CD4-positive, alpha-beta T cell treated with Interleukin-12 subunit alpha and Interleukin-12 subunit beta, for 1 hour (primary cell): ENCODE results near the gene PCP4L1.
"Not testable (repeated sequence)": the region's sequence is repeated elsewhere in the genome, so short reads cannot be mapped to it uniquely, and the experiment has no call there.

ENCODE experiments used
- DNase-seq: peaks from one replicate; pipeline ENCODE4 v3.0.0-alpha.2; 2020

PCP4L1 gene

GRCh38 chr1:161229896-161230295 is 28.6 kb upstream of the PCP4L1 start:
- no peak for DNase-seq

GRCh38 chr1:161230762-161231161 is 27.8 kb upstream of the PCP4L1 start:
- DNase-seq = no peak

GRCh38 chr1:161233102-161233501 is 25.4 kb upstream of the PCP4L1 start:
- DNase-seq = no peak

GRCh38 chr1:161235957-161236775 is 22.4 kb upstream of the PCP4L1 start:
- DNase-seq = no peak

- no peak for DNase-seq
Observed at GRCh38 chr1:161238039-161238473, 20.5 kb upstream of the PCP4L1 start, which contains the start of gene NR1I3. NR1I3 (minus strand) TSS chr1:161238203; CDS start chr1:161236565, 1,638 bp downstream.

- DNase-seq = no peak
Observed at GRCh38 chr1:161241682-161242081, 16.9 kb upstream of the PCP4L1 start.

GRCh38 chr1:161242313-161242712 is 16.2 kb upstream of the PCP4L1 start:
- no peak for DNase-seq

- DNase-seq = no peak
Observed at GRCh38 chr1:161244888-161245287, 13.7 kb upstream of the PCP4L1 start.

- DNase-seq = not testable (repeated sequence)
Observed at GRCh38 chr1:161250100-161250499, 8.4 kb upstream of the PCP4L1 start.

- DNase-seq = no peak
Observed at GRCh38 chr1:161250829-161251228, 7.7 kb upstream of the PCP4L1 start.

- no peak for DNase-seq
Observed at GRCh38 chr1:161251579-161251978, 7.0 kb upstream of the PCP4L1 start.

GRCh38 chr1:161255302-161255701 is 3.2 kb upstream of the PCP4L1 start:
- DNase-seq = not testable (repeated sequence)

GRCh38 chr1:161255955-161256520 is 2.5 kb upstream of the PCP4L1 start:
- not testable (repeated sequence) for DNase-seq

- DNase-seq = not testable (repeated sequence)
Observed at GRCh38 chr1:161257109-161257508, 1.4 kb upstream of the PCP4L1 start.

GRCh38 chr1:161259345-161259702 is 779 bp downstream of the PCP4L1 start:
- no peak for DNase-seq

- DNase-seq = no peak
Observed at GRCh38 chr1:161259765-161260164, 1.2 kb downstream of the PCP4L1 start.

- no peak for DNase-seq
Observed at GRCh38 chr1:161260376-161261260, 2.1 kb downstream of the PCP4L1 start.

GRCh38 chr1:161261261-161262235 is 3.0 kb downstream of the PCP4L1 start:
- no peak for DNase-seq

GRCh38 chr1:161265305-161265704 is 6.8 kb downstream of the PCP4L1 start:
- DNase-seq = no peak

- no peak for DNase-seq
Observed at GRCh38 chr1:161266202-161266601, 7.7 kb downstream of the PCP4L1 start.

GRCh38 chr1:161266836-161267235 is 8.3 kb downstream of the PCP4L1 start:
- no peak for DNase-seq

GRCh38 chr1:161267321-161267720 is 8.8 kb downstream of the PCP4L1 start:
- DNase-seq = no peak
